Tibial artery (tissue), 4 donors: ENCODE measurements around the gene ZC3H4.

Experiments
- DNase-seq, 2 donors: peaks; one replicate each; pipeline ENCODE4 v3.0.0-alpha.2; 2019
- H3K27ac ChIP-seq, 2 donors: fragments of 200-600 bp; sonication (generic) in 1 of 2; 1 replicate in 1 of 2; 2 replicates in 1 of 2; pipeline ENCODE4 v1.5.1; 2018 to 2019; ENCODE audit warnings: mild to moderate bottlenecking in 1 of 2
- H3K27me3 ChIP-seq, 2 donors: fragments of 200-600 bp; sonication (generic) in 1 of 2; one replicate each; pipeline versions ENCODE4 v1.5.1 to v1.6.0; 2016 to 2019
- H3K36me3 ChIP-seq, 3 donors: fragments of 200-600 bp; sonication (generic) in 2 of 3; one replicate each; pipeline ENCODE4 v1.5.1; 2016 to 2019; ENCODE audit warnings: mild to moderate bottlenecking in 2 of 3
- H3K4me1 ChIP-seq, 4 donors: fragments of 200-600 bp; sonication (generic) in 2 of 4; 1 replicate in 3 of 4; 2 replicates in 1 of 4; pipeline ENCODE4 v1.5.1; 2016 to 2019
- H3K4me3 ChIP-seq, 2 donors: fragments of 200-600 bp; sonication (generic) in 1 of 2; 1 replicate in 1 of 2; 2 replicates in 1 of 2; pipeline ENCODE4 v1.5.1; 2018 to 2019; ENCODE audit warnings: mild to moderate bottlenecking in 2 of 2
- H3K9me3 ChIP-seq, 3 donors: fragments of 200-600 bp; sonication (generic) in 1 of 3; one replicate each; pipeline ENCODE4 v1.5.1; 2016 to 2019
- intact Hi-C: fragments of 100-400 bp; cut with DNase I; formaldehyde crosslinking; loops from one replicate; pipeline ENCODE4 v1.15.0; 2023; ENCODE audit warnings: low total_unique reads
- TF ChIP-seq, protein P1 (sequence below), 2 experiments: fragments of 200-600 bp in 1 of 2; fragments of 450-650 bp in 1 of 2; IDR thresholded peaks; one replicate each; pipeline ENCODE4 v1.5.1; 2017 to 2019; ENCODE audit warnings: antibody characterized with exemption in 2 of 2, mild to moderate bottlenecking in 1 of 2, moderate library complexity in 1 of 2

Gene ZC3H4

DNA sequence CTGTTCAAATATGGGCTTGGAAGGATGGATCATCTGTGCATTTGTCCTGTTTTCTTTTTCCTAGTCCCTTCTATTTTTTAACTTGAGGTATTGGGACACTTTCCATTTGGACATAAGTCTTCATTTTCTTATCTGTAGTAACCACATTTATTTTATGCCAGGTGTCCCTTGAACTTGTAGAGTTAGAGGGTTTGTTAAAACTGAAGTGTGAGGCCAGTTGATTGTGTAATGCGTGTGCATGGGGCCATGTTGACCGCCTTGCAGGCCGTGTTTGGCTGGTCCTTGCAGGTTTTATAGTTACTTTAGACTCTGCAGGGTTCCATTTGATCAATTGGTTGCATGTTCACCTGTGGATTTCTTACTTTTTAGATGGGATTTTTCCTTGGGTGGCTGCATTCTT is 38.1 kb upstream of the ZC3H4 start:
- TF ChIP-seq, protein P1, sequence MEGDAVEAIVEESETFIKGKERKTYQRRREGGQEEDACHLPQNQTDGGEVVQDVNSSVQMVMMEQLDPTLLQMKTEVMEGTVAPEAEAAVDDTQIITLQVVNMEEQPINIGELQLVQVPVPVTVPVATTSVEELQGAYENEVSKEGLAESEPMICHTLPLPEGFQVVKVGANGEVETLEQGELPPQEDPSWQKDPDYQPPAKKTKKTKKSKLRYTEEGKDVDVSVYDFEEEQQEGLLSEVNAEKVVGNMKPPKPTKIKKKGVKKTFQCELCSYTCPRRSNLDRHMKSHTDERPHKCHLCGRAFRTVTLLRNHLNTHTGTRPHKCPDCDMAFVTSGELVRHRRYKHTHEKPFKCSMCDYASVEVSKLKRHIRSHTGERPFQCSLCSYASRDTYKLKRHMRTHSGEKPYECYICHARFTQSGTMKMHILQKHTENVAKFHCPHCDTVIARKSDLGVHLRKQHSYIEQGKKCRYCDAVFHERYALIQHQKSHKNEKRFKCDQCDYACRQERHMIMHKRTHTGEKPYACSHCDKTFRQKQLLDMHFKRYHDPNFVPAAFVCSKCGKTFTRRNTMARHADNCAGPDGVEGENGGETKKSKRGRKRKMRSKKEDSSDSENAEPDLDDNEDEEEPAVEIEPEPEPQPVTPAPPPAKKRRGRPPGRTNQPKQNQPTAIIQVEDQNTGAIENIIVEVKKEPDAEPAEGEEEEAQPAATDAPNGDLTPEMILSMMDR (IDR thresholded peaks at IDR 0.05) = no peak
- H3K4me1 ChIP-seq = no peaks in the 10 kb centered on the region
- H3K9me3 ChIP-seq = no peaks in the 10 kb centered on the region
- H3K36me3 ChIP-seq = peaks cover 32 to 84% (median 50%) of the 10 kb centered on the region in 3 donors
- DNase-seq = no peak
- H3K27ac ChIP-seq = no peak overlapping the region
- no peak overlapping the region for H3K4me3 ChIP-seq
- no peaks in the 10 kb centered on the region for H3K27me3 ChIP-seq
- intact Hi-C loops = no loop called here

GRCh38 chr19:47146920-47147319 is 33.3 kb upstream of the ZC3H4 start:
- H3K4me3 ChIP-seq = no peak overlapping the region
- no peak overlapping the region for H3K27ac ChIP-seq
- no peaks in the 10 kb centered on the region for H3K4me1 ChIP-seq
- TF ChIP-seq, protein P1 (IDR thresholded peaks at IDR 0.05) = no peak
- no peaks in the 10 kb centered on the region for H3K27me3 ChIP-seq
- DNase-seq = no peak
- intact Hi-C loops = loop anchor here (5.0 kb wide), 2 partner anchors 60 to 100 kb away; no protein-coding TSS in a partner anchor
- H3K36me3 ChIP-seq = peaks cover 46 to 73% (median 54%) of the 10 kb centered on the region in 3 donors
- H3K9me3 ChIP-seq = no peaks in the 10 kb centered on the region

- Histone ChIP-seq H3K4me1 (no peaks in the 10 kb centered on the region), H3K27me3 (no peaks in the 10 kb centered on the region), H3K36me3 (peaks cover 43 to 66% (median 46%) of the 10 kb centered on the region in 3 donors), H3K4me3 (no peak overlapping the region), H3K9me3 (no peaks in the 10 kb centered on the region), H3K27ac (no peak overlapping the region)
- intact Hi-C loops = loop anchor here (5.0 kb wide), 2 partner anchors 61 to 101 kb away; no protein-coding TSS in a partner anchor
- TF ChIP-seq, protein P1 (IDR thresholded peaks at IDR 0.05) = no peak
- DNase-seq = no peak
These were observed 32.3 kb upstream of the ZC3H4 start for GRCh38 chr19:47145639-47146486.

GRCh38 chr19:47144630-47145029 is 31.1 kb upstream of the ZC3H4 start:
- intact Hi-C loops = loop anchor here (5.0 kb wide), 2 partner anchors 63 to 103 kb away; no protein-coding TSS in a partner anchor
- Histone ChIP-seq H3K27ac (no peak overlapping the region), H3K27me3 (no peaks in the 10 kb centered on the region), H3K4me3 (no peak overlapping the region), H3K9me3 (no peaks in the 10 kb centered on the region), H3K4me1 (no peaks in the 10 kb centered on the region), H3K36me3 (peaks cover 35 to 60% (median 36%) of the 10 kb centered on the region in 3 donors)
- TF ChIP-seq, protein P1 (IDR thresholded peaks at IDR 0.05) = no peak
- no peak for DNase-seq

DNA sequence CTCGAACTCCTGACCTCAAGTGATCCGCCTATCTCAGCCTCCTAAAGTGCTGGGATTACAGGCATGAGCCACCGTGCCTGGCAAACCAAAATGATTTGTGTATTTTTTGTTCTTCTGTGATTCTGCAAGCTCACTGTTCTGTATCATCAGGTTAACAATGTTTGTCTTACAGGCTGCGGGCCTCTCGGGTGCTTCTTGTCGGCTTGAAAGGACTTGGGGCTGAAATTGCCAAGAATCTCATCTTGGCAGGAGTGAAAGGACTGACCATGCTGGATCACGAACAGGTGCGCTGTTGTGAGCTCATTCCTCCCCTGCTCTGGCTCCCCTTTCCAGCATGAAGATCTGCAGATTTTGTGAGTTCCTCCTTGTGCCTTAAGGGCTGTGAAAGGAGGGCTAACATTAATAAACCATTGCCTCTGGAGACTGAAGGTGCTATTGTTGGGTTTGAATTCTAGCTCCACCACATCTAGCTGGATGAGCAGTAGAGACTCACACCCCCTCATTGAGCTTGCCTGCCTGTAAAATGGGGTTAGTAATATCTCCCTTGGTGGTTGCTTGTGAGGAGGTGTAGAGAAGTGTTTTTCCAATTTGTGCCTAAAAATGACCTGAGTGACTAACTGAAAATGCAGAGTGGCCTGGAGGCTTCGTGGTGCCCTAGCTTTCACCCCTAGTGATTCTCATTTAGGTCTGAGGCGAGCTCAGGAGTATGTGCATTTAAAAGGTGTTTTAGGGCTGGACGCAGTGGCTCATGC is 29.9 kb upstream of the ZC3H4 start:
- TF ChIP-seq, protein P1 (IDR thresholded peaks at IDR 0.05) = no peak
- Histone ChIP-seq H3K4me3 (no peak overlapping the region), H3K27me3 (no peaks in the 10 kb centered on the region), H3K36me3 (peaks cover 35 to 56% (median 36%) of the 10 kb centered on the region in 3 donors), H3K9me3 (no peaks in the 10 kb centered on the region), H3K4me1 (no peaks in the 10 kb centered on the region), H3K27ac (no peak overlapping the region)
- intact Hi-C loops = no loop called here
- no peak for DNase-seq
